ENCODE measurements around the gene TXK.
"Not testable (repeated sequence)": the region's sequence is repeated elsewhere in the genome, so short reads cannot be mapped to it uniquely, and the experiment has no call there.

The TXK gene

GRCh38 chr4:48134081-48134480 is at the start of gene TXK:
TXK (minus strand) TSS chr4:48134250; CDS start chr4:48134170, 80 bp downstream.
- DNase-seq (ENCODE audit: low read depth) = no peak

- DNase-seq (ENCODE audit: low read depth) = peak; percentile 63
Observed at GRCh38 chr4:48180234-48180633, 46.2 kb upstream of the TXK start.

GRCh38 chr4:48178931-48179330 is 44.9 kb upstream of the TXK start:
- no peak for DNase-seq (ENCODE audit: low read depth)

GRCh38 chr4:48175806-48176205 is 41.8 kb upstream of the TXK start:
- DNase-seq (ENCODE audit: low read depth) = no peak

GRCh38 chr4:48175328-48175727 is 41.3 kb upstream of the TXK start:
- DNase-seq (ENCODE audit: low read depth) = no peak

DNA sequence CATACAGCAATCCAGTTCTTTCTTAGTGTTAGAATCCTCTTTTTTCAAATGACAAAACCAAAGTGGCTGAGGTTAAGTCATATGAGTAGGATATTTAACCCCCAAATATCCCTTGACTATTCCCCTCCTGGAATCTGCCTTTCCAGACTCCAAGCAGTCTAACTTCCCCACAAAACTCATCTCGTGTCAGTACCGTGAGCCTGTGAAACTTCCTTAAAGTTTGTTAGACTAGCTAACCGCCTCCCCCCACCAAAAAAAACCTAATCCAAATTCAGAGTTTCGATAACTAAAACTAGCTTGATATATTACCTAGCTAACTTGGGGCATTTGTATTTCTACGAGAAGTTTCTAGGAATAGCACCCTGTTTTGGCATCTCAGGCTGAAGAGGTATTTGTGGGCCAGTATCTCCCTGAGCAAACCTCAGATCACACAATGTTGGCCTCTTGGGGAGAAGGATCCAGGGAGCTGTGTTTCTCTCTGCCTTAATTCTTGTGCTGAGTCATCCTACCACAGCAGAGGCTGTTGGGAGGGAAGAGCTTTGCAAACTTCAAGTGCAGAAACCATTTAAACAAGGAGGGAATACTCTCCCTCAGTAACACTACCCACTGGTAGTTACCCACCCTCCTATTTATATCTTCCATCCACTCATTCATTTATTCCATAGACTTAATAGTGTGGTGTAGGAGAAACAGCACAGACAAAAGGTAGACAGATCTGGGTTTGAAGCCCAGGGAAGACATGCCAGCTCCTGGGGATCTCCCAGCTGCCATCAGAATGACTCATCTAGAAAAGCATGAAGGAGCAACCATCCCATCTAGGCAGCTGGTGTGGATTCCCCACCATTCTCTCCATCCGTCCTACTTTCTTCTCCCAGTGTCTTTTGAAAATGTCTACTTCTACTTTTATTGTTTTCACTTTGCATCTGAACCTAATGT is 39.3 kb upstream of the TXK start:
- peak; percentile 86 for DNase-seq (ENCODE audit: low read depth)

DNA sequence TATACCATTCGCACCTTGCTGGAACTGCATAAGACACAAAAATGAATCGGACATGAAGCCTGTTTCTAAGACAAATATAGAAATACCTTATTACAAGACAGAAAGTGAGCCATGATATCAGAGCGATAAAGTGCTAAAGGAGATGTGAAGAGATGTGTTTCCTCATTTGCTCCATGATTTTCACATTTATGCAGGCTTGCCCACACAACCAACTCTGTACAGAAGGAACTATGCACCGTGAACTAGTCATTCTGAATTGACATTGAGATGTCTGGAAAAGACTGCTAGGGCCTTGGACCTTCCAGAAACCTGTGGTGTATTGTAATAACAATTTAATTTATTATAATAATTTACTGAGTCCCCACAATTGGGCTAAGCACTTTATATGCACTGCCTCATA is 38.6 kb upstream of the TXK start:
- DNase-seq (ENCODE audit: low read depth) = no peak

GRCh38 chr4:48169636-48170035 is 35.6 kb upstream of the TXK start:
- no peak for DNase-seq (ENCODE audit: low read depth)

DNA sequence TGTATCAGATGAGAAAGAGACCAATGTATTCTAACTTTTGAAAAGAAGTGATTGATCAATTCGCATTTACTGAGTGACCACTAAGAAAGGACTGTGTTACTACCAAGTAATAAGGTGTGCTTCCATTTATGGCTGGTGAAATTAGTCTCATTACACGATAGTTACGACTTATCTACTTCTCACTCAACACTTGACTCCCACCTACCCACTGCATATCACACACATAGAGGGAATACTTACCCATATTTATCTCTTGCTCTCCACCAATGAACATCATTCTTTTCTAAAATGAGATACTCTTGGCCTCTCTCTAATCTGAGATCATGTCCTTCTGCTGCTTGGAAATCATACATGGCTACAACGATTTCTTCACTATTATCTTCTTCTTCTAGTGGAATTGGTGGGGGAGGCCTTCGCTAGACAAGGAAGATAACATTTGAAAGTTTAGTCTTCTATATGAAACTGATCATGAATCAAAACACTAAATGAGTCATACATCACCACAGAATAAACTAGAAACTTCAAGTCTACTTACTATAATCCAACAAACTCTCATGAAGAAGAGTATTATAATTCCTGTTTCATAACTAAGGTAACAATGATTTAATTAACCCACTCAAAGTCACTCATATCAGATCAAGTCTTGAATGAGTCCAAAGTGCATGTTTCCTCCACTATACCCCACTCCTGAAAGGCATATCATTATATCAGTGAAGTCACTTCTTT is 33.7 kb upstream of the TXK start:
- peak; percentile 78 for DNase-seq (ENCODE audit: low read depth)

GRCh38 chr4:48164561-48164960 is 30.5 kb upstream of the TXK start:
- not testable (repeated sequence) for DNase-seq (ENCODE audit: low read depth)

GRCh38 chr4:48163746-48164145 is 29.7 kb upstream of the TXK start:
- no peak for DNase-seq (ENCODE audit: low read depth)

DNA sequence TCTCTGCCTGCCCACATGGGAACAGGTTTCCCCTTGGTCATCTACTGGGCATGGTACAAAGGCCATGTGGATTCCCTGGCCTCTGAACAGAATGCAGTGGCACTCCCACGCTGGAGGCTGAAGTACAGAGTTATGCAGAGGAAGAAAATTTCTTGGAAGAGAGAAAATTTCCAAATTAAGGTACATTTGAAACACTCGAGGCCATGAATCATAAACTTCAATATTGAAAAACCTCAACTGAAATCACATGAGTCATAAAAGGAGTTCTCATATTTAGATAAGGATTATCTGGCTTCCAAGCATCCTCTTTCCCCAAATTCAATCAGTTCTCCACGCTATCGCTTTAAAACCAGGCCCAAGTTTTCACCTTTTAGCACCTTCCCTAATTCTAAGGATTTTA is 28.1 kb upstream of the TXK start:
- DNase-seq (ENCODE audit: low read depth) = peak; percentile 50

GRCh38 chr4:48157271-48157670 is 23.2 kb upstream of the TXK start:
- no peak for DNase-seq (ENCODE audit: low read depth)

GRCh38 chr4:48156423-48156822 is 22.4 kb upstream of the TXK start:
- no peak for DNase-seq (ENCODE audit: low read depth)

DNA sequence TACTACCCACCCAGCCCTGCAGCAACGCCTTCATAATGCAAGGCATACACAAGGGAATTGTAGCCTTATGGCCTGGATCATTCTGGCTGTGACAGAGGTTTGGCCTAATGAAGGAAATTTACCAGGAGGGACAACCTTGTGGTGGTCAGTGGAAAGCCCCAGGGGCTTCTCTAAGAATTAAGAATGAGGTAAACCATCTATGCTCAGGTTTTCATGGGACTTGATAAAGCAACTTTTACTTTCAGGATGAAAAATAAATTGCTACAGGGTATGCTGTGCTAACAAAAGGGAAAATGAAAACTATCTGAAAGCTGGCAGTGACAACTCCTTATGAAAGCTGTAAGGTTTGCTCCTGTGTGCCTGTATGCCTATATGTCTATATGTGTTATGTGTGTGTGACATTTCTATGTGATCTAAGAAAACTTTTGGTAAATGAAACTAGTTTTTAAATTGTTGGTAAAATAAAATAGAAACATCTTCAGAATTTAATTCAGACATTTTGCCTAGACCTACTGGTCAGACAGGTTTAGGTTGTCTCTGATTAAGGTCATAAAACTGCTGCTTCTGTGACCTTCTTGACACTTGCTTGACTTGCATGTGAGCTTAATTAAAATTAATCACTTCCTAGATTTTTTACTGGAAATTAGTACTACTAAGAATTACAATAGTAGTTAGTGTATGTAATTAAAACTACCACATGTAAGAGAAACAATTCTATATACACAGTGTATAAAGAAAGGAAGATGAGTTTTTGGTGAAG is 19.9 kb upstream of the TXK start:
- DNase-seq (ENCODE audit: low read depth) = no peak

DNA sequence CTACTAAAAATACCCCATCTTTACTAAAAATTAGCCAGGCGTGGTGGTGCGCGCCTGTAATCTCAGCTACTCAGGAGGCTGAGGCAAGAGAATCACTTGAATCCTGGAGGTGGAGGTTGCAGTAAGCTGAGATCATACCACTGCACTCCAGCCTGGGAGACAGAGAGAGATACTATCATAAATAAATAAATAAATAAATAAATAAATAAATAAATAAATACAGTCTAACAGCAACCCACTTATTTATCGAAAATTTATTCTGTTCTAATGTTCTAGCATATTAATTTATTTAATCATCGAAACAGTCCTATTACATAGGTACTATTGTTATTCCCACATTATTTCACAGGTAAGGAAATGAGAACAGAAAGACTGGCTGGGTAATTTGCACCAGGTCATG is 18.2 kb upstream of the TXK start:
- DNase-seq (ENCODE audit: low read depth) = no peak

DNA sequence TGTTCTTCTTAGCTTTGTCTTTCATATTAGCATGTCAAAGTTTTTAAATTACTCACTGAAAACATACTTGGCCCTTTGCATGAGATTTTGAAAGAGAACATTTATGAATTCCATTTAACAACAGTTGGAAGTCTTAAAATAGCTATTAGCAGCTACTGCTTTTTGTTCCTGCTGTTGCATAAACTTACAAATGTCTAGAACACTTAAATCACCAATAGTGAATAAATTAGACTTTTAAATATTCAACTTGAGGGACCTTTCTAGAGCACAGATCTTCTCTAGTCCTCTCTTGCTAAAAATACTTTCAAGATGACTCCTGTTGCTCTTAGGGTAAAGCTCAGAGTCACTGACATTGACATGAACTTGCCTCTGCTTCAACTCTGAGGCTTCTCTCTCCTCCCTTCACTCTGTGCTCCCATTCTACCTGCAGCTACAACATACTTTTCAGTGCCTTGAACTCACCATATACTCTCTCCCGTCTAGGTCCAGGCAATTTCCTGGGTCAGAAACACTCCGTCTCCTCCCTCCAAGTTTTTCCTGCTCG is 15.8 kb upstream of the TXK start:
- no peak for DNase-seq (ENCODE audit: low read depth)

DNA sequence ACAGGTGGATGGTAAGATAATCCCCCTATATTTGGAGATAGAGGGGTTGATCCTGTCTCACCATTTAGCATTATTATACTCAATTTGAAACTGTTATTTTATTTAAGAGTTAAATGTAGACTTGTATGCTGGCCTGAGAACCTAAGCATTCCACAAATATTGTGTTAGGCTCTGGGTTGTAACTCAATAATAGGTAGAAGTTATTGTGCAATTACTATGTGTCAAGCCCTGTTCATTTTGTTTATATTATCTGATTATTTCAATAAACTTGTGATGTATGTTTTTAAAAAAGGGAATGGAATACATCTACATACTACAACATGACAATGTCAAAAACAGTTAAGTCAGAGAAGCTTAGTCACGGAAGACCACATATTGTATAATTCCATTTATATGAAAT is 13.6 kb upstream of the TXK start:
- no peak for DNase-seq (ENCODE audit: low read depth)

DNA sequence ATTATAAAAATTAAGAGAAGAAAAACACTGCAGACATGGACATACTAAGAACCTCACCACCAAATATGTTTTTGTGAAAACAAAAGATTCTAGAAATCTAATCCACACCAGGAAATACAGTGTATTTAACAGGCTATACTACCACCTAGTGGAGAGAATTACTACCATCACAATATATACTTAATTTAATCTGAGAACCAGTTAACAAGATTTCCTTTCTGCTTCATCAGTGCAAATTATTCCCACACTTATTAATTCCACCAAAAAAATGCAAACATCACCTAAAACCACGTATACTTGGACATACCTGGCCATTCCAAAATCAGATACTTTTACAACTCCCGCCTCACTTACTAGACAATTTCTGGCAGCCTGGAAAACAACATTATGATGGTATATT is 7.0 kb upstream of the TXK start:
- DNase-seq (ENCODE audit: low read depth) = peak; percentile 52

DNA sequence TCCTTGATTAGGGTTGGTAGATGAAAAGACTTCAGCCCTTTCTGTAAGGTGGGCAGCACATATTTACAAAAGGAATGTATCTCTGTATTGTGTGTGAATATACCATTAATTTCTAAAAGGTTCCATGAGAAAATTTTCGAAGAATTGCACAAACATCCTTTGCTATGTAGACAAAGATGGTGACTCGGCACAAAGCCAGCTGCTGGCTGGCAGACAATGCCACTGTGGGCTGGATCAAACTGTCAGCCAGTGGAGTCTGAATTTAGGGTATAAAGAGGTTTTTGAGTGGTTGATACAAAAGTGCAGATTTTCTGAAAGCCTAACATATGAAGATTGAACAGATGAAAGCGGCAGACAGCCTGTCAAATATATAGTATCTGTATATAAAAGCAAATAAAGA is 5.6 kb upstream of the TXK start:
- DNase-seq (ENCODE audit: low read depth) = peak; percentile 41

GRCh38 chr4:48138936-48139335 is 4.9 kb upstream of the TXK start:
- DNase-seq (ENCODE audit: low read depth) = no peak

- no peak for DNase-seq (ENCODE audit: low read depth)
Observed at GRCh38 chr4:48138511-48138910, 4.5 kb upstream of the TXK start.
